GM18909 (cell line): ENCODE results near the gene MECR.

Experiments
- ATAC-seq: cut with Tn5 transposase; IDR thresholded peaks from one replicate; pipeline ENCODE4 v1.9.1; 2021; ENCODE audit warnings: mild to moderate bottlenecking; ENCODE audit not compliant: unreplicated experiment, poor library complexity

Gene MECR

GRCh38 chr1:29209173-29209572 is 21.6 kb downstream of the MECR start:
- no peak for ATAC-seq

GRCh38 chr1:29208442-29208841 is 22.3 kb downstream of the MECR start:
- no peak for ATAC-seq

GRCh38 chr1:29202584-29203340 is 28.0 kb downstream of the MECR start:
- ATAC-seq: no peak

GRCh38 chr1:29202053-29202452 is 28.7 kb downstream of the MECR start:
- no peak for ATAC-seq

- ATAC-seq: no peak
These were observed 29.1 kb downstream of the MECR start for GRCh38 chr1:29201595-29202051.

- ATAC-seq: no peak
These were observed 29.7 kb downstream of the MECR start for GRCh38 chr1:29200906-29201594.

GRCh38 chr1:29197993-29198392 is 32.7 kb downstream of the MECR start:
- ATAC-seq: no peak

- ATAC-seq: no peak
These were observed 33.2 kb downstream of the MECR start for GRCh38 chr1:29197590-29197924.

- ATAC-seq: no peak
These were observed 33.7 kb downstream of the MECR start for GRCh38 chr1:29196863-29197589.

GRCh38 chr1:29195881-29196291 is 34.8 kb downstream of the MECR start:
- ATAC-seq: no peak

GRCh38 chr1:29193879-29194455 is 36.8 kb downstream of the MECR start:
- ATAC-seq: no peak

GRCh38 chr1:29190718-29191117 is 40.0 kb downstream of the MECR start:
- no peak for ATAC-seq

GRCh38 chr1:29186707-29187106 is 44.0 kb downstream of the MECR start:
- ATAC-seq: no peak

GRCh38 chr1:29186252-29186651 is 44.5 kb downstream of the MECR start:
- ATAC-seq: no peak

GRCh38 chr1:29183287-29183686 is 47.4 kb downstream of the MECR start:
- no peak for ATAC-seq

- peak; percentile 91 for ATAC-seq
These were observed 49.1 kb downstream of the MECR start, which contains the start of gene SRSF4 for GRCh38 chr1:29181413-29182225. TSS of gene SRSF4 (minus strand) at chr1:29181900. CDS start at chr1:29181752, 148 bp downstream.

- ATAC-seq: no peak
These were observed 50.0 kb downstream of the MECR start for GRCh38 chr1:29180497-29181412.

- ATAC-seq: no peak
These were observed 51.0 kb downstream of the MECR start for GRCh38 chr1:29179641-29180184.
